GM18517 (cell line): ENCODE data around the gene KIF17.
"Not testable (repeated sequence)": the region's sequence is repeated elsewhere in the genome, so short reads cannot be mapped to it uniquely, and the experiment has no call there.

ENCODE experiments used
- ATAC-seq: cut with Tn5 transposase; IDR thresholded peaks from one replicate; pipeline ENCODE4 v1.9.1; 2021; ENCODE audit warnings: mild to moderate bottlenecking, moderate library complexity; ENCODE audit not compliant: unreplicated experiment

Gene KIF17

DNA sequence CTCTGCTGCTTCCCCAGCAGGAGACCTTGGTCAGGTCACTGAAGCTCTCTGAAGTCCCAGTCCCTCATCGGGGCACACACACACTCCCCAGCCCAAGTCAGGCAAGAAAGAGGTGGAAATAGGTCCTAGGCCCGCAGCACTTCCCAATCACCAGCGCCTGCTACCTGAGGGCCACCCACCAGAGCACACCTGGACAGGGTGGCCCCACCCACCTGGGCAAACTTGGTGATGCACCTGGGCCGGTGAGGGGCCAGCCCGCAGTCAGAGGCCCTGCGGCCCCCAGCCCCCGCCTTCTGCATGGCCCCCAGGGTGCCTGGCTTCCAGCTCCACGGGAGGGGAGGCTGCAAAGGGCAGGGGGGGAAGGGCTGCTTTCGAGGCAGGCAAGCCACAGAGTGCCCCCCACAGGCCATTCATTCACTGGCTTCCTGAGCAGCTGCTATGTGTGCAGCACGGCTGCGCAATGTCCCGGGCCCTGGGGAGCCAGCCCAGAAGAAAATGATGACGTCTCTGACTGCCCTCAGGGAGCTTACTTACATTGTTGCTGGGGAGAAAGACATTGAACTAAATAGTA lies 10.0 kb upstream of the KIF17 start:
- no peak for ATAC-seq

DNA sequence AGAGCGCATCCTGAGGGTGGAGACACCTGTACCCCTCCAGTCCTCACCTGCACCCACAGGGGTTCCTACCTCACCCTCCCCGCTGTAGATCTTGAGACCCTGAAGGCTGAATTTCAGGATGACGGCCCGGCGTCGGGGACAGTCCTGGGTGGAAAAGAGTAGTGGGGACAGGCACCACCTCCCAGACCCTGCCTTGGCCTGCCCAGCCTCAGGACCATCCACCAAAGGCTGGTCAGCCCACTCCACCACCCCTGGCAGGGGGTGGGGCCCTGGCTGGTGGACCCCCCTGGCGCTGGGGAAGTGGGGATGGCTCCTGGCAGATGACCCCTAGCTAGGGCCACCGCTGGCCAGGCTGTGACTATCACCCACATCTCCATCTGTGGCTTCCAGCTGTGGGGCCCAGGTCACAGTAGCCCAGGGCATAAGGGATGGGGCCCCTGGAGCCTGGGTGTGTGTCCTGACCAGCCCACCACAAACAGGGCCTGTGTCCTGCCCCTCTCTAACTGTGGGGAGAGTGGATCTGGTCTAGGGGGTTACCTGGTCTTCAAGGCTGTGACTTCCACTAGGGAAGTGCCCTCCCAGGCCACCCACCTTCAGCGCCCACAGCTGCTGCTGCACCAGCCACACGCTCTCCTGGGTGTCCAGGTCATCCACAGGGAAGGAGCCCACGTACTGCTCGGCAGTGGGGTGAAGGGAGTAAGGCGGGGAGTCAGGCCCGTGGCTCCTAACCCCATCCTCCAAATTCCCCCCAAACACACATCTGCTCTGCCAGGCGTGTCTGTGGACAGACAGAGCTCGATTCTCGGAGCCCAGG lies 9.3 kb upstream of the KIF17 start:
- ATAC-seq = no peak

DNA sequence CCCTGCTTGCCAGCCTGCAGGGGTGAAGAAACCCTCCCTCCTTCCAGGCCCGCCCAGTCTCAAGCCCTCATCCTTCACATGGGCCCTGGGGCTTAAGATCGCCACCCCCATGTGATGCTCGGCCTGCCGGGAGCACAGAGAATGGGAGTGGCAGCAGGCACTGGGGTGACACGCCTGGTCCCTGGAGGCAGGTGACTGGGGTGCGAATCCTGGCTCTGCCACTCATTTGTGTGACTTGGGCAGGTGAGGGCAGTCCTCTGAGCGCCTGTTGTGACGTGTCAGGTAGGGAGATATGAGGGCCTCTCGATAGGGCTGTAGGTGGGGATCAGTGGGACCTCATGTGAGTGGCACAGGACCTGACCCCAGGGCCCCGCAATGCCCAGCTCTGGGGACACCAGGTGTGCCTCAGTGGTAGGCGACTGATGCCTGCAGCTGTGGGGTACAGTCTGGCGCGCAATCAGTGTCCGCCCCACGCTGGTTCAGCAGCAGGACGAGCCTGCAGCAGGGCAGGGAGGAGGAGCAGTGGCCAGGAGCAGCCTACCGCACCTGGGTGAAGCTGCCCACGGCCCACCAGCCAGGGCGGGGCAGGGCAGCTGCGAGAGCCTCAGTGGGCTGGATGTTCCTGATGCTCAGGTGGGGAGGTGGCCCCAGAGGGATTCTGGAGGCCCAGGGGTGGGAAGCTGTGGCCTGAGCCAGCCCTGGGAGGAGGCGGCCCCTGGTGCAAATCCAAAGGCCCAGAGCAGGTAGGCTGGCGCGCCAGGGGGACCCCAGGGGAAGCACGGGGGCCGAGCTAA lies 8.5 kb upstream of the KIF17 start:
- ATAC-seq = no peak

DNA sequence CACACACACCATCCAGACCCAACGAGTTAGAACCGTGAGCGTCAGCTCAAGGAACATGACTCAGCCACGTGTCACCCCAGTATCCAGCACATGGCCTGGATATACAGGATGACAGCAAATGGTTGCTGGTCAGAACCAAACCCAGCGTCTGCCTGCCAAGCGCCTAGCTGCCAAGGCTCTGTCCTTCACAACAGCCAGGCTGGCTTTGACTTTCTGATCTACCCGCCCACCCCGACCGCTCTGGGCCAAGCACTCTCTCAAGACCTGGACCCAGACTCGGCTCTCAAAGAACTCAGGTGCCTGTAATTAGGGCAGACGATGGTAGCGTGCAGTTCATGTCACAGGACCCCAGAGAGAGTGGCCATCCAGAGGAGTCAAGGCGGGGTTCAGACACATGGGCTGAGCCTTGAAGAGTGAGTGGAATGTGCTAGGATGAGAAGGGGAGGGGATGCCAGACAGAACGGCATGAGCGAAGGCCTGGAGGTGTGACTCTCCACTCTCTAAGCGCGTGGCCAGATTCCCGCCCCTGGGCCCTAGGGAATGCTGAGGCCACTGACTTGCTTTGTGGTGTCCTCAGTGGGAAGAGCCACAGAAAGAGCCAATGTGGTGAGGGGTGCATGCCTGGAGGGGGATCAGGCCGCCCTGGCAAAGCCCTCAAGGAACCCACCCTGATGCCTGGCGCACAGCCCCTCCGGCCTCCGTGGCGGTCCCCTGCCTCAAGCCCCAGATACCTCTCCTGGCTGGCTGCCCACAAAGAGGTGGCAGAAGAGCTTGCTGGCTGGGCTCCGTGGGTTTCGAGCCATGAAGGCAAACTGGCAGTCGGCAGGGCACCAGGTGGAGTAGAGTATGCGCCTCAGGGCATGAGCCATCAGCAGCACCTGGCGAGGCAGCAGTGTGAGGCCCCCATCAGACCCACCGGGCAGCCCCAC lies 7.6 kb upstream of the KIF17 start:
- ATAC-seq = no peak

DNA sequence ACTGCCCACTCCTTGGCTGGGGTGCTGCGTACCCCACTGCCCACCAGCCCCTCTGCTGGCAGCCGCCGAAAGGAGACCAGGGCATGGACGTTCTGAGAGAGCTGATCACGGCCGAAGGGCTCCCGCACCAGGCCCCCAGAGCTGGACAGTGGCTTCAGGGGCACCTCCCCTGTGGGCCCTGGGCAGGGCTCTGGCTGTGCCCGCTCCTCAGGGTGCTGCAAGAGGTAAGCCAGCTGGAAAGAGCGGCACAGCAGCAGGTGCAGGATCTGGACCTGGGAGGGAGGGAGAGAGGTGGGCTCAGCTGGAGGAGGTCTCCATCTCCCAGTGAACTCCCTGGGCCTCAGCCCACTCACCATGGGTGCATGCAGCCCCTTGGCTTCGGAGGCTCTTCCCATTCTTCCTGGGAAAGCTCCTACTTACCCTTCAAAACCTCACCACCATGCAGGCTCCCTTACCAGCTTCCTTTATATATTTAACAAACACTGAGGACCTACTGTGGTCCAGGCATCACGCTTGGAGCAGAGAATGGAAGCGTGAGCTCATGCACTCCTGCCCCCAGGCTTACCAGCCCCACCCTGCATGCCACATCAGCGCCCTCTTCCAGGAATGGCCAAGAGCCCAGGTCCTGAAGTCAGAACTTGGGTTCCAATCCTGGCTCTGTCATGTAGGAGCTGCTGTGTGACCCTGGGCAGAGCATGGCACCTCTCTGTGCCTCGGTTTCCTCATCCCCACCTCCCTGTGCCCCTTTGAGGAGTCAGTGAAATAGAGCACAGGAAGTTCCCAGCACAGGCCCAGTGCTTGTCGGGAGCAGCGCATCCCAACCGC lies 6.8 kb upstream of the KIF17 start:
- no peak for ATAC-seq

DNA sequence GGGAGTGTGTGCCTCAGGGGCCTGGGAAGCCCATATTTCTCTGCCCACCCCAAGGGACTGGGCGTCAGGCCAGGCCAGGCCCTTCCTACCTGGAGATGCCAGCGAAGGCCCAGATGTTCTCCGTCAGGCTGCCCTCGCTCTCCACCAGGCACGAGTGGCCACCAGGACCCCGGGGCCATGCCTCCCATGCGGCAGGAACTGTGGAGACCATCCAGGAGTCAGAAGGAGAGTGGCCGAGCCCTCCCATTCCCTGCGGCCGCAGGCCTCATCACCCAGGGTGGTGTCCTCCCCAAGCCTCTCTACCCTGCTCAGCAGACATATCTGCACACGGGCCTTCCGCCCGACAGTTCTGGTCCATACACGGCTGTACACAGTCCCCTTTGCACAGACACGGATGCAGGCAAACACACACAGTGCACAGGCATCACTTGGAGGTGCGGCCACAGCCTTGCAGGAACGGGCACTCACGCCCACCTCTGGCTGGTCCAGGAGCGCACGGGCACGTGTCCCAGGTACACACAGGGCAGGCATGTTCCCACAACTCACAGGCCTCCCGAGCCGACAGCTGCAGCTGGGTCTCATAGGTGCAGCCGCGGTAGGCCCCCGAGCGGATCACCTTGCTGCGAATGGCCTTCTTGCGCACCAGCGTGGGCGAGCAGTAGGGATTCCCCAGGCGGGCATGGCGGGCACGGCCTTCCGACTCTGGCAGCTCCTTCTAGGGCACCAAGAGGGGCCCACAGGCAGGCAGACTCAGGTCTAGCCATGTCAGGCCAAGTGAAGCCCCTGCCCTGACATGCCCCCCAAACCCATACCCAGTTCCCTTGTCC lies 5.9 kb upstream of the KIF17 start:
- ATAC-seq = no peak

DNA sequence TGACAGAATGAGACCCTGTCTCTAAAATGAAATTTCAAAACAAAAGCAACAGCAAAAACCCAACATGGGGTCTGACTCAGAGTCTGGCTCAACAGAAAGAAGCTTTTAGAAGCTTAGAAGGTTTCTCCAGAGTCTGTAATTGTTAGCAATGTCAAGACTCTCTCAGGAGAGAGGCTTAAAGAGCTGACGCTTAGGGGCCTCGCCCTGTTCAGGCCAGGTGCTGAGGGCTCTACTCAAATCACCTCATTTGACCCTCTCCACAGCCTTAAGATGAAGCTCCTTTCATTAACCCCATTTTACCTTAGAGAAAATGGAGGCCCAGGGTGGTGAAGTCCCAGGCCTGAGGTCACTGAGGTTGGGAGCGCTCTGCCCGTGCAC lies 5.3 kb upstream of the KIF17 start:
- ATAC-seq = no peak

DNA sequence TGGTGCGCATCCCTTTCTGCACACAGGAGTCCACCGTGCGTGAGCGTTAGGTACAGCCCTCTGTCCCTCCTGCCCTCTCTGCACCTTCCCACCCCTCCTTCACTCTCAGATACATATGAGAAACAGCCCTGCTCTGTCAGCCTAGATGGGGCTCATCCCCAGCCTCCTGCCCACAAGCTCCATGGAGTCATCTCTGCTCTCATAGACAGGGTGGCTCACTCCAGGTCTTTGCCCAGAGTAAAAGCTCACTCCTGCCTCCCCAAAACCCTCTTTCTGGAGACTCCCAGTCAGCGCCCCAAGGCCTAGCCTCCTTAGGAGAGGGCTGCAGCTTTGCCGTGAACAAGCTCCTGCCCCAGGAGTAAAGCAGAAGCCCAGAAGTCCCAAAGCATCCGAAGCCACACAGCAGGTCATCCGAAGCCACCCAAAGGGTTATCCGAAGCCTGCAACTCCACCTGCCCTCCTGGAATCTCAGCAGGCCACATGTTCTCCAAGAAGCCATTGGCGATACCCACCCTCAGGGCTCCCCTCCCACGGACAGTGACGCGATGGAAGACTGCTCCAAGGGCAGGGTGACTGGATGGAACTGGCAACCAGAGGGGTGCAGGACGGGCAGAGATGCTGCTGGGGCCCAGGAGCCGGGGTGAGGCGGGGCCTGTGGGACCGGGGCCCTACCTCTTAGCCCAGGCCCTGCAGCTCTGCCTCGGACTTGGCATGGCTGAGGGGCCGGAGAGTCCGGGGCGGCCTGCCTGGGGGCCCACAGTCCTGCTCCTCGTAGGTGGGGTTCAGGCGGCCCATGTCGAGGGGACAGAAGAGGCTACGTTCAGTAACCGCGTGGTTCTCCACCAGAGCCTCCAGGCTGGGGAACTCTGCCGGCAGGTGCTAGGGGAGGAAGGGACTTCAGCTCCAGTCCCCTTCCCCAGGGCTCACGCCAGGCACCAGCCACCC lies 3.6 kb upstream of the KIF17 start:
- ATAC-seq = no peak

DNA sequence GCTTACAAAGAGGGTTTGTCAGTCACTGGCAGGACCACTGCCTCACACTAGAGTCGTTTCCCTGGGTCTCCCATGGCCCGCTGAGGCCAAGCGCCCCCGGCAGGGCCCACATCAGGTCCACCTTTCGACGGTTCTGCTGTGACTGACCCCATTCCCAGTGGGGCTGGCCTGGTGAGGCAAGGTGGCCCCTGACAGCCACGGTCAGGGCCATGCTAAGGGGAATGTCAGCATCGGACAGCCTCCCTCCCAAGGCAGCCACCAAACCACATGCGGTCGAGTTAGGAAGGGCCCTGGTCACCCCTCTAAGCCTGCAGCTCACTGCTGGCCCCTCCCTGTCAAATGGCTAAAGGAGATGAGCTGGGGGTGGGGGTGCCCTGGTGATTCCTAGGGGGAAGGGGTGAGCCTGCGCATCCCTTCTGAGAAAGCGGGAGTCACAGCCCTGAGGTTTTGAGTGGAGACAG lies 2.9 kb upstream of the KIF17 start:
- no peak for ATAC-seq

DNA sequence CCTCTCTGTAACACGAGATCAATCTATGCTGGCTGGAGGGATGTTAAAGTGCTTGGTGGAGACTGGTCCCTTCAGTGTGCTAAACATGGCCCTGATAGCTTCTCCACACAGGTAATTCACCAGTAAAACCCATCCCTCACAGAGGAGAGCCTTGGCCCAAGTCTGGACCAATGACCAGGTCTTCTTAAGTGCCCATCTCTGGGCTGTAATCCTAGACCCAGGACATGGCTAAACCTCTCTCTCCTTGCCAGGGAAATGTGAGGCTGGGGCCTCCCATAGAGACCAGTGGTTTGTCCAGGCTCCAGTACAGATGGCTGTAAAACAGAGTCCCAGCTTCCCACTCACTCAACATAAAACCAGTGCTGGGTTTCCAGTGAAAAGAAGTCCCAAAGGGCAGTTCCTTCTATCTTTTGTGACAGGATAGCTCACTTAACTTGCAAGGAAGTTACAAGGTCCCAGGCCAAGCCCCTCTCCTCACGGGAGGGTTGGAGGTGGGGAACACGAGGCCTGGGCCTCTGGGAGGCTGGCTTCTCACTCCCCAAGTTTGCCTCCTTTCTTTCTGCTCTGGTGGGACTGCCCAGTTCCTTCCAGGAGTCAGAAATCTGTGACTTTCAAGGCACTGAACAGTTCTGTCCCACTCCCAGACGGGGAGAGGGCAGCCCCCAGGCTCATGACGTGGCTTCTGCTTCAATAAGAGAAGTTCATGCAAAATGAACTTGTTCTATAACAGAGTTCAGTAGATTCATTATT lies 2.2 kb upstream of the KIF17 start:
- ATAC-seq = no peak

DNA sequence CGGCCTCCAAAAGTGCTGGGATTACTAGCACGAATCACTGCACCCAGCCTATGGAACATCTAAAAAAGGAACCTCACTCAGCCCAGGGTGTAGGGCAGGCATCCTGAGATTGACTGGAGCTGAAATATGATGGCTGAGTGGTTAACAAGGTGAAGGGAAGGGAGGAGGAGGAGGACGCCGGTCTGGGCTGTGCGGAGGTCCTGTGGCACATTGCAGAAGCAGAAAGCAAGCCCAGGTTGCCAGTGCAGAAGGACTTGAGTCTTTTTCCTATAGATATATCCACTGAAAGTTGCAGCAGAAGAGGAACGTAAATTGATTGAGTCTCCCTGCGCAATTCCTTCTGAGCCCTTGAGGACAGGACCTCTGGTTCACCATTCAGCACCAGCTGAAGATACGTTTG lies 1.5 kb upstream of the KIF17 start:
- ATAC-seq = no peak

DNA sequence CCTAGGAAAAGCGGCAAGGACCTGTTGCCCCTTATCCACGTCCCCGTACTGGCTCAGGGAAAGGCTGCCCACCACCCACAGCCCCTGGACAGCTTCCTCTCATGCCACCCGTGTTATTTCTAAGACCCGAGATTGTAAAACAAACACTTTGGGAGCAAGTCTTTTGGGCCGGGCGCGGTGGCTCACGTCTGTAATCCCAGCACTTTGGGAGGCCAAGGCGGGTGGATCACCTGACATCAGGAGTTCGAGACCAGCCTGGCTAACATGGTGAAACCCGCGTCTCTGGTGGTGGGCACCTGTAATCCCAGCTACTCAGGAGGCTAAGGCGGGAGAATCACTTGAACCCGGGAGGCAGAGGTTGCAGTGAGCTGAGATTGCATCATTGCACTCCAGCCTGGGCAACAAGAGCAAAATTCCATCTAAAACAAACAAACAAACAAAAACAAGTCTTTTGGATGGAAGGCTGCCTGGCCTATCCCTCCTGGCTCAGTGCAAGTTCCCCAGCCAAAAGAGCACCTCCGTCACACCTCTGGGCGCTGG lies 606 bp upstream of the KIF17 start:
- not testable (repeated sequence) for ATAC-seq

DNA sequence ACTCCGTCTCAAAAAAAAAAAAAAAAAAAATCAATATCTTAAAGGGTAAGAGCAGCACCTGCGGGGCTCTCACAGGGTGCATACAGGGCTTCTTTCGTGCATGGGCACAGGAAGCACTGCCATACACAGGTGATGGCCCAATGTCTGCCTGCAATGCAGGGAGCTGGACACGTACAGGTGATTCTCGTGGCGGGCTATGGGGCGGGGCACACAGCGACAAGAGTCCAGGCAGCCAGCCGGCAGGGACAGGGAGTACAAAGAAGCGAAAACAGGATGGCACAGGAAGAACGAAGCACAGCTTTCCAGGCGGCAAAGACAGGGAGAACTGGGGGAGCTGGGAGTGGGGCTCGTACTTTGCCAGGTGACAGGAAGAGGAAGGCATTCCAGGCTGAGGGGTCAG lies 1.6 kb downstream of the KIF17 start:
- ATAC-seq = no peak

DNA sequence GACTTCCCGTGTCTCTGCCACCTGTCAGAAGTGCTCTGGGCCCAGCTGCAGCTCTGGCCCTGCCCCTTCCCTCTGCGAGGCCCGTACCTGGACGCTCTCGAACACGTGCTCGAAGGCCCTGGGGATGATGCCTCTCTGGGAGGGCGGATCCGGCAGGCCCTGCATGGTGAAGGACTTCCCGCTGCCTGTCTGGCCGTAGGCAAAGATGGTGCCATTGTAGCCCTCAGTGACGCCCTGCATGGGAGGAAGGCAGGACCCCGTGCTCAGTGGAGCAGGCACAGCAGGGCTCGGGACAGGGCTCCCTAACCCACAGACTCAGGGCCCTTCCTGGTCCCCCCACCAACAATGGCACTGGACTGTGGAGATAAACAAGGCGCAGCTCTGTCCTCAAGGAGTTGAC lies 2.4 kb downstream of the KIF17 start:
- ATAC-seq = no peak

DNA sequence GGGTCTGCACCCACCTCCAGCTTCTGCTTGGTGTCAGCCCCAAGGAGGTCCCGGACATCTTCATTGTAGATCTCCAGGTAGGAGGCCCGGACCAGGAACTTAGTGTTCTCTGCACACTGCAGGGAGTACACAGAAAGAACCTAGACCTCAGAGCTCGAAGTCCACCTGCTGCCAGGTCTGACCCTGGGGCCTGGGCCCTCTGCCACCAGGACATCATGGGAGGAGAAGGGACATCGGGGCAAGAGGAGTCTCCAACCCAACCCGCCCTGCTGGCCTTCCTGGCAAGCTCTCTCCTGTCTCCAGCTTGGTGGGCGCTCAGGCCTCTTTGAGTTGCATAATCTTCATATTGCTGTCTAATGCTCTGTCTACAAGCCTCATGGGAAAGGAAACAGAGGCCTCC lies 4.4 kb downstream of the KIF17 start:
- no peak for ATAC-seq

DNA sequence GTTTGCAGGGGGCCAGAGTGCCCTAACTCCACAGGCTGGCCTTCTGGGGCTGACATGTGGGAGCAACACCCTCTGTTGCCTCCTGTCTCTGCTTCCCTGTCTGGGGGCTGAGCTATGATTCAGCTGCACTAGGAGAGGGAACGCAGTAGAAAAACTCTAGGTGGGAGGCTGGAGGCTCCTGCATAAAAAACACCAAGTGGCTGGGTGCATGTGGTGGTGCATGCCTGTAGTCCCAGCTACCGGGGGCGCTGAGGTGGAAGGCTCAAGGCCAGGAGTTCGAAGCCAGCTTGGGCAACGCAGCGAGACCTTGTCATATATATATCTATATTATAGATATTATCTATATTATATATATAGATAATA lies 5.6 kb downstream of the KIF17 start:
- no peak for ATAC-seq
